Stimulated activated CD8-positive, alpha-beta memory T cell treated with anti-CD3 and anti-CD28 coated beads, Interleukin-4, amount 100 ng/mL, for 48 hours (primary cell): ENCODE data around the gene KRT16.
"Not testable (repeated sequence)": the region's sequence is repeated elsewhere in the genome, so short reads cannot be mapped to it uniquely, and the experiment has no call there.

ENCODE experiments used
- DNase-seq: peaks from one replicate; pipeline ENCODE4 v3.0.0-alpha.2; 2020

KRT16 gene

GRCh38 chr17:41581366-41582060, 31.1 kb downstream of the KRT16 start:
- no peak for DNase-seq

- DNase-seq, result no peak
Observed at GRCh38 chr17:41580687-41581365, 31.7 kb downstream of the KRT16 start.

GRCh38 chr17:41580244-41580575, 32.4 kb downstream of the KRT16 start:
- DNase-seq, result no peak

- peak; percentile 91 for DNase-seq
Observed at GRCh38 chr17:41579484-41580243, 32.9 kb downstream of the KRT16 start.

- DNase-seq, result no peak
Observed at GRCh38 chr17:41578971-41579370, 33.6 kb downstream of the KRT16 start.

- DNase-seq, result no peak
Observed at GRCh38 chr17:41578538-41578937, 34.0 kb downstream of the KRT16 start.

GRCh38 chr17:41576740-41577139, 35.8 kb downstream of the KRT16 start:
- DNase-seq, result not testable (repeated sequence)

- DNase-seq, result no peak
Observed at GRCh38 chr17:41575336-41575735, 37.2 kb downstream of the KRT16 start.

GRCh38 chr17:41571561-41572434, 40.8 kb downstream of the KRT16 start, which contains the start of gene KRT9:
TSS of gene KRT9 (minus strand) at chr17:41572059. CDS start at chr17:41571992, 67 bp downstream.
- no peak for DNase-seq

- no peak for DNase-seq
Observed at GRCh38 chr17:41567317-41567716, 45.2 kb downstream of the KRT16 start.

GRCh38 chr17:41565338-41565737, 47.2 kb downstream of the KRT16 start:
- no peak for DNase-seq

- DNase-seq, result no peak
Observed at GRCh38 chr17:41563607-41564170, 48.9 kb downstream of the KRT16 start.

- no peak for DNase-seq
Observed at GRCh38 chr17:41561554-41561953, 51.0 kb downstream of the KRT16 start.
